Measurements from ENCODE around the gene GTF2H4.
"Not testable (repeated sequence)": the region's sequence is repeated elsewhere in the genome, so short reads cannot be mapped to it uniquely, and the experiment has no call there.

The GTF2H4 gene

GRCh38 chr6:30907758-30908591 lies at the start of gene GTF2H4:
GTF2H4 (plus strand) TSS chr6:30908207.
- peak; percentile 88 to 92 for DNase-seq

DNA sequence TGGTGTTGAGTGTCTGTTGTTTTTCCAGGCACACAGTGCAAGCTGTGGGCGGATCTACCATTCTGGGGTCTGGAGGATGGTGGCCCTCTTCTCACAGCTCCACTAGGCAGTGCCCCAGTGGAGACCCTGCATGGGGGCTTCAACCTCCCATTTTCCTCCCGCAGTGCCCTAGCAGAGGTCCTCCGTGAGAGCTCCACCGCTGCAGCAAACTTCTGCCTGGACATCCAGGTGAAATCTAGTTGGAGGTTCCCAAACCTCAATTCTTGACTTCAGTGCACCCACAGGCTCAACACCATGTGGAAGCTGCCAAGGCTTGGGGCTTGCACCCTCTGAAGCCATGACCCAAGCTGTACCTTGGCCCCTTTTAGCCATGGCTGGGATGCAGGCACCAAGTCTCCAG lies 48.3 kb upstream of the GTF2H4 start:
- not testable (repeated sequence) for DNase-seq

- no peak for DNase-seq
Observed at GRCh38 chr6:30861257-30862048, 46.6 kb upstream of the GTF2H4 start.

DNA sequence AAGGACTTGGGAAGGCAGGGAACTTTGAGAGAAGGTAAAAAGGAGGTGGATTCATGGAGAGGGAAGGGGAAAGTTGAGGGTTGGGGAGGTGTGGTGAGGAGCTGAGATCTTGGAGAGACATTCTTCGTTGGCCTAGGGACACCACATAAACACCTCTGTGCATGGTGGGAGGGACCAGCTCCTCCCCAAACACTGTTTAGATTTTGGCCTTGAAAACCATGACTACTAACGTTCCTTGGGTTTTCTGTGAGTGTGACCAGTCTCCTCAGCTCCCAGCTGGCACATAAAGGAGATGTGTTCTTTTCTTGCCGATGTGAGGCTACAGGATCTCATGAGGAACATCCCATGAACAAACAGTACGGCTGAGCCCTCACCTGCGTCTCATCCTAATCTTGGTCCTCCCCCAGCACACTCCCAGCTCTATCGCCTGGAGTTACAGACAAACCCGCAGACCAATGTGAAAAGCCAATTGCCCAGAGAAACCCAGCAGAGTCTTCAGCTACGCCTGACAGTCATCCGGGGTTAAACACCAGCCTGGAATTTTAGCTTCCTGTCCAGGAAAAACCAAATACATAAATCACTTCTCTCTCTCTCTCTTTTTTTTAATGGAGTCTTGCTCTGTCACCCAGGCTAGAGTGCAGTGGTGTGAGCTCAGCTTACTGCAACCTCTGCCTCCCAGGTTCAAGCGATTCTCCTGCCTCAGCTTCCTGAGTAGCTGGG lies 45.7 kb upstream of the GTF2H4 start:
- no peak for DNase-seq

DNA sequence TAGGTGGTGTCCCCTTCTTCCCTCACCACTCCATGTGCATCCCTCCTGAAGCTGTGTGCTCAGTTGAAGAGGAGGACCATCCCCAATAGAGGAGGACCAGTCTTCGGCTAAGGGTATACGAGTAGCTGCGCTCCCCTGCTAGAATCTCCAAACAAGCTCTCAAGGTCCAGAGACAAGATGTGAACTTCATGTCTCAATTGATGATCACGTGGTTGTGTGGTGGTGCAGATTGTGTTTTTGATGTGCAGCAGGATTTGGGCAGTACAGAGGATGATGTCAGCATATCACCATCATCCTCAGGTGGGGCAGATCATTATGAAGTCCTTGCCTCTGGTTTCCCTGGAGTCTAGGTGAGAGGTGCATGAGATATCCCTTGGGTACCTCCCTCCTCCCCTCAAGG lies 43.7 kb upstream of the GTF2H4 start:
- DNase-seq = no peak

DNA sequence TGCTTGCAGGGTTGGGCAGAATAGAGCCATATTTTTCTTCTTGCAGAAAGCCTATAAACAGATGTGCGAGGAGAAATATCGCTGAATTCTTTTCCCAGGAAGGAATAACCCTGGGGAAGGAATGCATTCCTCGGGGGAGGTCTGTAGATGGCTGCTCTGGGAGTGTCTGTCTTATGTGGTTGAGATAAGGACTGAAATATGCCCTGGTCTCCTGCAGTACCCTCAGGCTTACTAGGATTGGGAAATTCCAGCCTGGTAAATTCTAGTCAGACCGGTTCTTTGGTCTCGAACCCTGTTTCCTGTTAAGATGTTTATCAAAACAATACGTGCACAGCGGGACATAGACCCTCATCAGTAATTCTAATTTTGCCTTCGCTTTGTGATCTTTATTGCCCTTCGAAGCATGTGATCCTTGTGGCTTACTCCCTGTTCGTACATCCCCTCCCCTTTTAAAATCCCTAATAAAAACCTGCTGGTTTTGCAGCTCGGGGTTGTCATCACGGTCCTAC lies 38.7 kb upstream of the GTF2H4 start:
- DNase-seq = not testable (repeated sequence)

DNA sequence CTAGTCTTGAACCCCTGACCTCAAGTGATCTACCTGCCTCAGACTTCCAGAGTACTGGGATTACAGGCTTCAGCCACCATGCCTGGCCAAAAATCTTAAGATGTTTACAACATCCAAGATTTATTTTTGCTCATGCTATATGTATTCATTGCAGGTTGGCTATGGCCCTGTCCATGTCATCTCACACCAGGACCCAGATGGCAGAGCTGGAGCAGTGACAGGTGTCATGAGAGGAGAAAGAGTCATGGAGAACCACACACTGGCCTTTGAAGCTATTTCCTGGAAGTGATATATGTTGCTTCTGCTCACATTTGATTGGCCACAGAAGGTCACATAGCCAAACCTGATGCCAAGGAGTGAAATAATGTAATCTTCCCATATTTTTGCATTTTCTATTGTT lies 37.5 kb upstream of the GTF2H4 start:
- DNase-seq = no peak

DNA sequence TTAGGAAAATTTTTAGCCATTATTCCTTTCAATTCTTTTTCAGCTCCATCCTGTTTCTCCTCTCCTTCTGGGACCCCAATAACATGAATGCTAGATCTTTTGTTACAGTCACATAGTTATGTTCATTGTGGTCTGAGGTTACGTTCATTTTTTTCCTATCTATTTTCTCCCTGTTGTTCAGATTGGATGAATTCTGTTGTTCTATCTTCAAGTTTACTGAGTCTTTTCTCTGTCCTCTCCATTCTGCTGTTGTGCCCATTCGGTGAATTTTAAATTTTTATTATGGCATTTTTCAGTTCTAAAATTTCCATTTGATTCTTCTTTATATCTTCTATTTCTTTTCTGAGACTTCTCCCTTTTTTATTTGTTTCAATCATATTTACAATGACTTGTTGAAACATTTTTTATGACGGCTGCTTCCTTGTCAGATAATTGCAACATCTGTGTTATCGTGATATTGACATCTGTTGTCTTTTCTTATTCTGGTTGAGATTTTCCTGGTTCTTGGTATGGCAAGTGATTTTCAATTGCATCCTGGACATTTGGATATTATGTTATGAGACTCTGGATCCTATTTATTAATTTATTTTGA lies 36.3 kb upstream of the GTF2H4 start:
- no peak for DNase-seq

GRCh38 chr6:30873137-30873640 lies 34.8 kb upstream of the GTF2H4 start:
- DNase-seq = no peak

DNA sequence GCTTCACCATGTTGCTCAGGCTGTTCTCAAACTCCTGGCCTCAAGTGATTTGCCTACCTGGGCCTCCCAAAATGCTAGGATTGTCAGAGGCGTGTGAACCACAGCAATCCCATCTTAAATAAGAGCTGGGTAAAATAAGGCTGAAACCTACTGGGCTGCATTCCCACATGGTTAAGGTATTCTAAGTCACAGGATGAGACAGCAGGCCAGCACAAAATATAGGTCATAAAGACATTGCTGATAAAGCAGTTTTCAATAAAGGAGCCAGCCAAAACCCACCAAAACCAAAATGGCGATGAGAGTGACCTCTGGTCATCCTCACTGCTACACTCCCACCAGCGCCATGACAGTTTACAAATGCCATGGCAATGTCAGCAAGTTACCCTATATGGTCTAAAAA lies 34.2 kb upstream of the GTF2H4 start:
- not testable (repeated sequence) for DNase-seq

DNA sequence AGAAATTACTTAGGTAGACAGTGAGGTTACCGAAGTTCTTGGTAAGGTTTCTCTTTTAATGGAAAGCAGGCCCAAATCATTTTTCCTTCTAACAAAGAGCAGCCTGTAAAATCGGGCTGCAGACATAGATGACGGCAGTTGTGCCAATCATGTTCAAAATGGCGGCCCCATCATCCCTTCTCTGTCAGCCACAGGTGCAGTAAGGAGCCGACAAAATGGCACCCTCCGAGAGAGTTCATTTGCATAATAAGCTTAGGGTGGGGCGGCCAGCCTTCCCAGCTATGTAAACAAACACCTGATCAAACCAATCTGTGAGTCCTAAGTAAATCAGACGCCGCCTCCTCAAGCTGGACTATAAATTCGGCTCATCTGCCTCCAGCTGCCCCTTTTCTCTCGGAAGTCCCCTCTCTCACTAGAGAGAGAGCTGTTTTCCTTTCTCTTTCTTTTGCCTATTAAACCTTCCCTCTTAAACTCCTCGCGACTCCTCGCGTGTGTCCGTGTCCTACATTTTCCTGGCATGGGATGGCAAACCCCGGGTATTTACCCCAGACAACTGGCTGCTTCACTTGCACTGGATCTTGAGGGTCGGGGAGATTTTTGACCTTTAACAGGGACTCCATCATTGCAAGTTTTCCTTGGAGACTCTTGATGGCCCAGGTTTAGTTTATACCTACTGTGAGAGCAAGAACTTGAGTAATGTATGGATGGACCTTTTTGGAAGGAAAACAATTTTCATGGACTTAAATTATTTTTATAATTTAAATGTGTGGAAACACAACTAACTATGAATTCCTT lies 32.6 kb upstream of the GTF2H4 start:
- DNase-seq = no peak

DNA sequence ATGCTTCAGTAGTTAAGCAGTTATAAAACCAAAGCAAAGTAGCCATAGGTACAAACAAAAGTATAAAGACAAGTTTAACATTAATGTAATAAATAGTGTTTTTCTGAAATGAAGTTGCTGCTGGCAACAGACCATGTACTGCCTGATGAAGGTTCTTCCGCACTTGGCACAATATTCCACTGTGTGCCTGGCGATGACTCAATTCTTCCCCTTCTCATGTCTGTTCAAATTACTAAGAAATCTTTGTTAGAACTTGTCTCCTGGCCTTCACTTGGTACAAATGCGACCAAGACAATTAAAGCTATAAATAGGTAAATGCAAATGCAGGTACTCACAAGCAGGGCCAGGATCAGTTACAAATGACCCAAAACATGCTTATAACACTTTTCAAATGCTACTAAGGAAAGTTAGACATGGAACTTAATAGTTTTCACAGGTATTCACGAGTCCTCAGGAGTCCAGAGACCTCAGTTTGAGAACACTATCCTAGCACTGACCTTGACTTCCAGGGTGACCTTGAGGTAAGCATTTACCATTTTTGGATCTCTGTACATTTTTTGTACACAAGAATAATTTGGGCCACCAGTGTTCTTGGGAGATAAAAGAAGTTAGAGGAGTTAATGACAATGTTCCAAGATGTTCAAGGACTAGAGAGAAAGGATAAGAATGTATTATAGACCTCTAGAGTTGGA lies 31.8 kb upstream of the GTF2H4 start:
- no peak for DNase-seq

GRCh38 chr6:30877419-30878262 lies 30.4 kb upstream of the GTF2H4 start:
- DNase-seq = peak; percentile 68

GRCh38 chr6:30879684-30880427 lies 28.2 kb upstream of the GTF2H4 start:
- DNase-seq = no peak

GRCh38 chr6:30880698-30881252 lies 27.2 kb upstream of the GTF2H4 start:
- DNase-seq = no peak

GRCh38 chr6:30881392-30882203 lies 26.4 kb upstream of the GTF2H4 start:
- no peak for DNase-seq

- no peak for DNase-seq
Observed at GRCh38 chr6:30882204-30882758, 25.7 kb upstream of the GTF2H4 start.
